HG03196 (cell line): ENCODE results near the gene SH3GL3.

Experiments
- ATAC-seq: cut with Tn5 transposase; IDR thresholded peaks from one replicate; pipeline ENCODE4 v1.9.1; 2021; ENCODE audit not compliant: unreplicated experiment

Gene SH3GL3

GRCh38 chr15:83561661-83562060, 114.5 kb downstream of the SH3GL3 start:
- ATAC-seq: no peak

GRCh38 chr15:83565138-83565537, 118.0 kb downstream of the SH3GL3 start:
- no peak for ATAC-seq

GRCh38 chr15:83565553-83566159, 118.5 kb downstream of the SH3GL3 start:
- no peak for ATAC-seq

GRCh38 chr15:83567318-83567717, 120.2 kb downstream of the SH3GL3 start:
- ATAC-seq: no peak

GRCh38 chr15:83569341-83569740, 122.2 kb downstream of the SH3GL3 start:
- ATAC-seq: no peak

- ATAC-seq: no peak
Observed at GRCh38 chr15:83570756-83571155, 123.6 kb downstream of the SH3GL3 start.

GRCh38 chr15:83571820-83572707, 124.9 kb downstream of the SH3GL3 start:
- no peak for ATAC-seq

- ATAC-seq: no peak
Observed at GRCh38 chr15:83574345-83574744, 127.2 kb downstream of the SH3GL3 start.

- ATAC-seq: no peak
Observed at GRCh38 chr15:83578691-83579090, 131.6 kb downstream of the SH3GL3 start.

GRCh38 chr15:83581381-83581780, 134.2 kb downstream of the SH3GL3 start:
- no peak for ATAC-seq

GRCh38 chr15:83582381-83582780, 135.2 kb downstream of the SH3GL3 start:
- no peak for ATAC-seq

- no peak for ATAC-seq
Observed at GRCh38 chr15:83585601-83586335, 138.6 kb downstream of the SH3GL3 start.

GRCh38 chr15:83587091-83587490, 139.9 kb downstream of the SH3GL3 start:
- ATAC-seq: no peak

- no peak for ATAC-seq
Observed at GRCh38 chr15:83588441-83588840, 141.3 kb downstream of the SH3GL3 start.

GRCh38 chr15:83592370-83593040, 145.4 kb downstream of the SH3GL3 start:
- no peak for ATAC-seq

GRCh38 chr15:83595191-83595590, 148.1 kb downstream of the SH3GL3 start:
- no peak for ATAC-seq

- no peak for ATAC-seq
Observed at GRCh38 chr15:83598031-83598430, 150.9 kb downstream of the SH3GL3 start.

GRCh38 chr15:83602021-83602420, 154.9 kb downstream of the SH3GL3 start:
- no peak for ATAC-seq

GRCh38 chr15:83604549-83604948, 157.4 kb downstream of the SH3GL3 start:
- no peak for ATAC-seq

GRCh38 chr15:83605111-83605945, 158.2 kb downstream of the SH3GL3 start:
- no peak for ATAC-seq
